GM21529 (cell line): ENCODE results near the gene BDKRB1.

Experiments used
- ATAC-seq: cut with Tn5 transposase; IDR thresholded peaks from one replicate; pipeline ENCODE4 v1.9.1; 2021; ENCODE audit not compliant: unreplicated experiment

The BDKRB1 gene

DNA sequence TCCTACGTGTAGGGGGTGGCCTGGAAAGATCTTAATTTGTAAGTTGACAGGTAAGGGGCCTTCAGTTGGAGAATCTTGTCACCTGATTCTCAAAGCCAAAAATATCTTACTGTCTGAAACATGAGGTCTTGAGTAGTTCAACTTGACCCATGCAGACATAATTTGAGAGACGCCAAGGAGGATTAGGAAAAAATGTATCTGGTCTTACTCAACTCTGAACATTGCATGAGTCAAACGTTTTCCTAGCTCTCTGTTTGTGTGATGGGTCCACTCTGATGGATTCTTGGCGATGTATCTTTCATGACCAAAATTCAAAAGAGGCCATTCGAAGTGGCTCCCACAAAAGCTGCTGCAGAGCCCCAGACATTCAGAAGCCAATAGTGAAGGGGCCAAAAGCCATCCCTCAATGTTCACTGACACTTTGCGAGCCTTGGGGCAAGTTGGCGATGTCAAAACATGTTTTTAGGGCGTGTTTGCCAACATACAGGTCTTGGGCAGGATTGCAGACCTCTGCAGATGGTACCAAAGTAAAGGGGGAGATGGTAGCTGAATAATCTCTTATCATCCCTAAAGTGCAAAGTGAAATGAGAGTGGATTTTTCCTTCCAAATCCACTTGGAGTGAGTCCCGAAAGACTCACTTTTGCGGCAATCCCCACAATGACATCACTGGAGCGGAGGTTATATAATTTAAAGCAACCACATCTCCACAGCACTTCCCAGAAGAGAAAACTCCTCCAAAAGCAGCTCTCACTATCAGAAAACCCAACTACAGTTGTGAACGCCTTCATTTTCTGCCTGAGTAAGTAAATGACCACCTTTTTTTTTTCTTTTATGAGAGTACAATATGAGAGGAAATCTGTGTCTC lies at the start of gene BDKRB1:
Gene BDKRB1, plus strand, starts transcription at position 710 of the 866 bp plus-strand sequence. CDS start 7,473 bp downstream, outside the sequence.
- no peak for ATAC-seq

DNA sequence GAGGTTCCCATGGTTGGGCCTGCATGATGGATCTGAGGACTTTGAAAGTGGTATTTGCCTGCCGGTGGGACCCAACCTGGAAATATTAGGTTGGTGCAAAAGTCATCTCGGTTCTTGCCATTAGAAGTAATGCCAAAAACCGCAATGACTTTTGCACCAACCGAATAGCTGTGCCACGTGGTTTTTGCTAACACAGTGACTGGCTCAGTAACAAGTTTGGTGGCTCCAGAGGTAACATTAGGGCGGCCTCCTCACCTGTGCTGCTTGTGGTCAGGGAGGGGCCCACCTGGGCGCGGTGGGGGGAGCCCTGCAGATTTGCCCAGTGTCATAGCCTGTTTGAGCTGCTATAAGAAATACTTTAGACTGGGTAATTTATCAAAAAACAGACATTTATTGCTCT lies 49.5 kb upstream of the BDKRB1 start:
- ATAC-seq: no peak

DNA sequence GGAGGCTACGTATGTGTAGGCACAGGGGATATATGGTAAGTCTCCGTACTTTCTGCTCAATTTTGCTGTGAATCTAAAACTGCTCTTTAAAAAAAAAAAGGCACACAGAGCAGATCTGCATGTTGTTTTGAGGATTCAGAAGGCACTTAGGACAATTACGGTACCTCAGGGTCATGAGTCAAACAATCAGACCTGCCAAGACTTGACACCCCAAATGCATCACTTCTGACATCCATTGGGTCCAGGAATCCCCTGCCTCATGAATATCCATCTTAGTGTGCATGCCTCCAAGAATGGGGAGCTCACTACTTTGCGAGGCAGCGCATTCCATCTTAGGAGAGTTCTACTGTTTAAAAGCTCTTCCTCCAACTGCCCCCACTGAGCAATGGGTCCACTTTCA lies 48.3 kb upstream of the BDKRB1 start:
- no peak for ATAC-seq

- no peak for ATAC-seq
Observed at GRCh38 chr14:96208739-96209138, 47.3 kb upstream of the BDKRB1 start.

DNA sequence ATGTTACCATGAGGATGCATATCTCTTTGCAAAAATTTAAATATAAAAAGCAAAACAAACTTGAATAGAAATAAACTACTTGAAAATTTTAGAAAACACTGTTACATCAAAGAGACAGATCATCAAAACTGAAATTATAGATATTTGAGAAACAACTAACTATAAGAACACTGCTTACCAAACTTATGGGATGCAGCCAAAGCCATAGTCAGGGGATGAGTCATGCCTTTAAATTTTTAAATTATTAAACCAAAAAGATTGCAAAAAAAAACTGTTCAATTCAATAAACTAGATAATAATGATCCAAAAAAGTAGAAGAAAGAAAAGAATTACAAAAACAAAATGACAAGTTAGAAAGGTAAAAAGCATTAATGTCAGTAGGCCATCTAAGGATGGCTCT lies 43.9 kb upstream of the BDKRB1 start:
- no peak for ATAC-seq

GRCh38 chr14:96212896-96213295 lies 43.1 kb upstream of the BDKRB1 start:
- no peak for ATAC-seq

DNA sequence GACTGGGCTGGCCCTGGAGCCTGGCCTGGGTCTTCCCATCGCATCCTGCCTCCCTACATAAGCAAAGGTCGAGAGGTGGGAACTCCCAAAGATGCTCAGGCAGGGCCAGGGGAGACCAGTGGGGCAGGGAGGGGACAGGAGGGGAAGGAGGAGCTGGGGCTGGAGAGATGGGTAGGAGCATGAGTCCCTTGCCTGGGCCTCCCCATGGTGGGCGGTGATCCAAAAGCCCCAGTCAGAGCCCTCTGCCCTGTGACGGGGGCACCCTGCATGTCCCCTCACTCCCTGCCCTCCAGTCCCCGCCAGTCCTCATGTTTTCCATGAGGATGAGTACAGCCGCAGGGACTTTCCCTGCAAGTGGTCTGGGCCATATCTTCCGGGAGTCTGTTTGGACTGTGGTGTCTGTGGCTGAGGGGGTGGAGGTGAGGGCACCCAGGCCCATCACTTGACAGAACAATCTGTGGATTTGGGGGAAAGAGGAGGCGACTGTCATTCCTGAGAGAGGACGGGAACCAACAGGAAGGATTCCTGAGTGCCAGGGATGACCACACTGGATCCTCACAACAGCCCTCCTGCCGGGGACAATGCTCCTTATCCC lies 42.0 kb upstream of the BDKRB1 start:
- no peak for ATAC-seq

- ATAC-seq: no peak
Observed at GRCh38 chr14:96214793-96215192, 41.2 kb upstream of the BDKRB1 start.

DNA sequence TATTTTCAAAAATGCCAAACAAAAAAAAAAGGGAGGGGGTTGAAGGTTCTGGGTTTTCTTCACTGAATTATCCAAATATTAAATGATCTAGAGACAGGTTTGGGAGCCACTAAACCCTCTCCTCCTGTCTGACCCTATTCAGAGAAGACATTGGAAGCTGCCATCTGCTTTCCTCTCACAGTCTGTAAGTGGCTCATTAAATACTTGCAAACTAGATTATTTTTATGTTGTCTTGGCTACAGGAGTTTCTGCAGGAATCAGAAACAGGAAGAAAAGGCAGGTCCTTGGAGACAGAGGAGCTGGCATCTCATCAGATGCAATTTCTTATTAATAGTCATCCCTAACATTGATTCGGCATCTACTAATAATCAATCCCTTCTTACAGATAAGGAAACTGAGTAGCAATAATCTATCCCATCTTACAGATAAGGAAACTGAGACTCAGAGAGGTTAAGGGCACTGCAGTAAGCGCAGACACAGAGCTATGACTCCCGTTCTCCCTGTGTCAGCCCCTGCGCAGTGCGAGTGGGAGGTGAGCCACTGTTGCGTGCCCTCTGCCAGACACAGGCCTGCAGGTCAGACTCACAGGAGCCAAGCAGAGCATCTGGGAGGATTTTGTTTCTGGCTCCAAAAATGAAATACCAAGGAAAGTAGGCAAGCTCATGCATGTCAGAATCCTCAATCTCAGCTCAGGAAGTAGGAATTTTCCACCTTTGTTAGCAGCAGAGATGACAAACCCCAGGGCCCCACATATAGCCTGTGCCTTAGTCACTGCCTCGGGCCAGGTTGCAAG lies 40.4 kb upstream of the BDKRB1 start:
- no peak for ATAC-seq

DNA sequence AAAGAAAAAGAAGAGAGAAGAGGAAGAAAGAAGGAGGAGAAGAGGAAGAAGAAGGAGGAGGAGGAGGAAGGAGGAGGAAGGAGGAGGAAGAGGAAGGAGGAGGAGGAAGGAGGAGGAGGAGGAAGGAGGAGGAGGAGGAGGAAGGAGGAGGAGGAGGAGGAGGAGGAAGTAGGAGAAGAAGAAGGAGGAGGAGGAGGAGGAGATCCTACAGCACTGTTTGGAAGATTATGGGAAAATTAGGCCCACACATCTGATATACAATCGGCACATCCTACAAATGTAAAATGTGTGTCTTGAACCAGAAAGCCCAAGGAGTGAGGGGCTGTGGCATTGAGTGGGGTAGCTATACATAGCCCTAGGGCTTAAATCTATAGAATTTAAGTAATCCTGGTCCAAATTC lies 39.4 kb upstream of the BDKRB1 start:
- ATAC-seq: no peak

GRCh38 chr14:96217376-96217913 lies 38.6 kb upstream of the BDKRB1 start:
- no peak for ATAC-seq

DNA sequence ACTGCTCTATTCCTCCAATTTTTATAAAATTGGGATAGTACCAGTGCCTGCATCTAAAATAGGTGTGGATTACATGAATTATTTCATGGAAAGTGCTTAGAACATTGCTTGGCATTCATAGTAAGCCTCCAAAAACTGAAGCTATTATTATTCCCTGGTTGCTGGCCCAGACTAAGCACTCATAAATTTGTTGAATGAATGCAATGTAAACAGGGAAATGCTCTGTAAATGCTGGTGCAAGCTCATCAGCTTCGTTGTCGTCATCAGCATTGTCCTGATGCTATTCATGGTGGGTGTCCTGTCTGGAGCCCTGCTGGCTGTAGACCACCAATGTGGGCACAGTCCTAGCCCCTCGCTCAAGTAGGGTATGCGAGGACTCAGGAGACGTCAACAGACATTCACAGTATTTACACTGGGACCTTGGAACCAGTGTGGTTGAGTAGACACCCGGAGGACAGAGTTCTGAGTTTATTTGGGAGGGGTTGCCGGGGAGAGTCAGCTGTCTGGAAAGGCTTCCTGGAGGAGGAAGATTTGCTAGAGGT lies 34.8 kb upstream of the BDKRB1 start:
- ATAC-seq: no peak

DNA sequence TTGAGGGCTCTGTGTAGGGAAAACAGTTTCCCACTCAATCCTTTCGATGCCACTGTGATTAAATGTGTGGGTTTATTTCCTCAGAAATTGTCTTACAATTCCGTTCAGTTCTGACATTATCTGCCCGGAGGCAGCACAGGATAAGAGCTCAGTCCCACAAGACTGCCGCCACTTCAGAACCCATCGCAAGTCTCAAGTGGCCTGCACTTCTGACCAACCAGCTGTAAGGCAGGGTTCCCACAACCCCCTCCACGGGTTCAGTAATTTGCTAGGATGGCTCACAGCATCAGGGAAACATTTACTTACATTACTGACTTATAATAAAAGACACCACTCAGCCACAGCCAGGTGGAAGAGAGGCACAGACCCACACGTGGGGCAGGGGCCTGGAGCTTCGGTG lies 34.2 kb upstream of the BDKRB1 start:
- ATAC-seq: no peak

DNA sequence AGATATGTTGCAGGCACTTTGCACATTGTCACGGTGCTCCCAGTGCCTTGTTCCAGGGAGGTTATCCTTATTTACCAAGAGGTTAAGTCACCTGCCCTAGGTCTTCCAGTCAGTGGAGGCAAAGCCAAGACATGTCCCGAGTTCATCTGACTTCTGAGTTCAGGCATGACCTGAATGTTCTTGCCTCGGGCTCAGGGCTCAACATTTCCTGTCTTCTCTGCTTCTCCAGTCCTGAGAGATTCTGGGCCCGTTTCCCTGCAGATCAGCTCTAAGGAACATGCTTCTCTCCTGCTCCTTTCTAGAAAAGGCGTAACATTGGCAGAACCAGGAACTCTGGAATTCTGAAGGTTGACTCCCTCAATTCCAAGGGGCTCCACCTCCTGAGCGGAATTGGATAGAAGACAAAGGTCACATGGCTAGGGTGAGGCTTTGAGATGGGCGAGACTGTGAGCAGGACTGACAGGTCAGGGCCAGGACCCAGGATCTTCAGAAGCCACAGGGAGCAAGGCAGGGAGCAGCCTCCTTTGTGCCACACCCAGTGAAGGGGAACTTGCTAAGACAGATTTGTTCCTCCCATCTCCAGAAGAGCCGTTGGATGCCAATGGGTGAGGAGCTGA lies 31.4 kb upstream of the BDKRB1 start:
- no peak for ATAC-seq

DNA sequence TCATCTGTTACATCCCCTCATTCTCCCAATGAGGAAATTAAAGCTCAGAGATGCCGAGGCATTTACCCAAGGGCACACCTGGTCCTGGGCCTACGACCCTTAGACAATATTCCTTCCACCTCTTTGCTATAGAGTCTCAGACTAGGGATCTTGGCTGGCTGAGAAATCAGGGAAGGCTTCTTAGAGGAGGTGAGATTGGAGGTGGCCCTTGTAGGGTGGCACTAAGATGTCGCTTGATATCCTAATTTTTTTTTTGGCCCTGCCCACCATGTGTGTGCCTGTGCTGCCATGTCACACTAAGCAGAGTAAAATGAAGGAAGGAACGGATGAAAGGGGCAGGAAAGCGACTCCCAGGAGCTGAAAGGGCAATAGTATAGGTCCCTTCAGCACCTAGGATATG lies 30.8 kb upstream of the BDKRB1 start:
- ATAC-seq: no peak

- ATAC-seq: no peak
Observed at GRCh38 chr14:96225745-96226151, 30.3 kb upstream of the BDKRB1 start.

DNA sequence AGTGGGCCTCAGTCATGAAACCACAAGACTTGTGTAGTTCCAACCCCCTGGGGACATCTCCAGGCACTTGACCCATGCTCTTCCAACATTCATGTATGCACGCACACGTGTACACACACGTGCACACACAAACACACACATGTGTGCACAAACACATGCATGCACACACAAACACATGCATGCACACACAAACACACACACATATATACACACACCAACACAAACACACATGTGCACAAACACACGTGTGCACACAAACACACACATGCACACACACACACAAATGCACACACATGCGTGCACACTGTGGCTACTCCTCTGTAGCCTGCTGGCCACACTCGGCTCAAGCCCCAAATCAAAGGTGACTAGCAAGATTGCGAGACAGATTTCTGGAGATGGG lies 28.6 kb upstream of the BDKRB1 start:
- ATAC-seq: no peak

DNA sequence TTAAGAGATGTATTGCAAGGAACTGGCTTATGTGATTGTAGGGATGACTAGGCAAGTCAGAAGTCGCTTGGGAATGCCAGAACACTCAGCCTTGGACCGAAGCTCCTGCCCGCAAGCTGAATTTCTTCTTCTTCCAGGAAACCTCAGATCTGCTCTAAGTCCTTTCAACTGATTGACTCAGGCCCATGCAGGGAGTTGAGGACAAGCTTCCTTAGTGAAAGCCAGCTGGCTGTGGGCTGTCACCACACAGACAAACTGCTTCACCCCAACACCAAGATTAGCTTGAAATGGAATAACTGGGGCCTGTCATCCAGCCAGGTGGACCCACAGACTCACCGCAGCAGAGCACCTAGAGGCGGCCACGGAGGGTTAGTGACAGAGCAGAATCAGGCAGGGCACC lies 26.7 kb upstream of the BDKRB1 start:
- ATAC-seq: no peak

DNA sequence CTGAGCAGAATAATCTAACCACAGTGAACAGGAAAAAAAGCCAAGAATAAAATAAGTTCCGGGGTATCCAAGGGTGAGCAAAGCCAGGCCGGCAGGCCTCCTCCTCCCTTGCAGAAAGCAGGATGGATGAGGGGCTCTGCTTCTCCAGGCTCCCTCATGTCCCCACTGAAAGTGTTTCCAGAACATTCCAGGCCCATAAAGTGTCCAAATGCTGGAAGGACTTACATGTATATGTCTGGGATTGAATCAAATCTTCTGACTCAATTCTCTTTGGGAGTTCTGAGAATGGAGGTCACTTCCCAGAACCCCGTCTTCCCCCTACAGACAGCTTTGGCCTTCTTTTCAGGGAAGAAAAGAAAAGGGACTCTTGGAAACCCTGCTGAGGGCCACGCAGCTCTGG lies 25.0 kb upstream of the BDKRB1 start:
- no peak for ATAC-seq

DNA sequence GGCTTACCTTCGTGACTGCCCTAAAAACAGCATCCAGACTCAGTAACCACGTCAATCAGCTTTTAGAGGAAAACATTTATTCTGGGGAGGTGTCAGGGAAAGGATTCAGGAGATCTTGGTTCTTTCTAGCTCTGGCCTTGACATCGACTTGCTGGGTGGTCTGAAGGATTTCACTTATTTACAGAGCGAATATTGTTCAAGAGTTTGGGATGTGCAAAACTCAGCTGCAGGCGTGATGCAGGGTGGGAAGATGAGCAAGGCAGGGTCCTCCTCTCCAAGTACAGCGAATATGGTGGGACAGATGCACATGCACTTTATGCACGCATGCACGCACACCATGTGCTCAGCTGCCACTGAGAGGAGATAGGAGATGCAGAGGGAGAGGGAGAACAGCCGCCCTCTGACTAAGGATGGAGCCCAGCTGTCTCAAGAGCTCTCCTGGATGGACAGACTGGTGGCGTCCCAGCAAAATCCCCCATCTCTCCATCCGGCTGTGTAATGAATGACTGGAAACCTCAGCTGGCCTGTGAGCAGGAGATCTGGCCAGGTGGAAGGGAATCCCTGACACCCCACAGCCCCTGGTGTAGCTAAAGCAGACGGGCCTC lies 24.4 kb upstream of the BDKRB1 start:
- no peak for ATAC-seq
